HFF-Myc (cell line): ENCODE measurements around the gene RAX2.

Experiments used
- DNase-seq: peaks from one replicate; pipeline ENCODE4 v3.0.0-alpha.2; 2011; ENCODE audit warnings: low read depth; ENCODE audit errors: extremely low read depth
- H3K4me3 ChIP-seq: replicated peaks from 2 replicates; pipeline ENCODE4 v1.5.1; 2011; ENCODE audit warnings: low read depth, mild to moderate bottlenecking, control low read depth, low read length
- TF ChIP-seq, protein P1 (sequence below): IDR thresholded peaks from 2 replicates; pipeline ENCODE4 v1.5.1; 2012; ENCODE audit warnings: mild to moderate bottlenecking, low read depth, low read length, control low read depth; ENCODE audit errors: missing control alignments

RAX2 gene

DNA sequence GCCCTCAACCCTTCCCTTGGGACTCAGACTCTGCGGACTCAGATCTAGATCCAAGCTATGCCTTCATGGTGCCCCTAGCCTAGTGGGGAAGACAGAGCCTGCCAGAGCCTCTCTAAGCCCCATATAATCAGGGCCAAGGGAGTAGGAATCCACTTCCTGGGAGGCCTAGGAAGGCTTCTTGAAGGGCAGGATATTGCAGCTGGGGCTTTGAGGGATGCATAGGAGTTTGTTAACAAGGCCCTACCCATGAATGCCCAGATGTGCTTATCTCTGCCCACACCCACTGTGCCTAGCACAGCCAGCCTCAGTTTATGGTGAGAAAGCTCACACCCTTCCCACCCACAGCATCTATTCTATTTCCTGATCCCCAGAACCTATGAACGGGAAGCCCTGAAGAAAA lies 21.8 kb downstream of the RAX2 start:
- TF ChIP-seq, protein P1, sequence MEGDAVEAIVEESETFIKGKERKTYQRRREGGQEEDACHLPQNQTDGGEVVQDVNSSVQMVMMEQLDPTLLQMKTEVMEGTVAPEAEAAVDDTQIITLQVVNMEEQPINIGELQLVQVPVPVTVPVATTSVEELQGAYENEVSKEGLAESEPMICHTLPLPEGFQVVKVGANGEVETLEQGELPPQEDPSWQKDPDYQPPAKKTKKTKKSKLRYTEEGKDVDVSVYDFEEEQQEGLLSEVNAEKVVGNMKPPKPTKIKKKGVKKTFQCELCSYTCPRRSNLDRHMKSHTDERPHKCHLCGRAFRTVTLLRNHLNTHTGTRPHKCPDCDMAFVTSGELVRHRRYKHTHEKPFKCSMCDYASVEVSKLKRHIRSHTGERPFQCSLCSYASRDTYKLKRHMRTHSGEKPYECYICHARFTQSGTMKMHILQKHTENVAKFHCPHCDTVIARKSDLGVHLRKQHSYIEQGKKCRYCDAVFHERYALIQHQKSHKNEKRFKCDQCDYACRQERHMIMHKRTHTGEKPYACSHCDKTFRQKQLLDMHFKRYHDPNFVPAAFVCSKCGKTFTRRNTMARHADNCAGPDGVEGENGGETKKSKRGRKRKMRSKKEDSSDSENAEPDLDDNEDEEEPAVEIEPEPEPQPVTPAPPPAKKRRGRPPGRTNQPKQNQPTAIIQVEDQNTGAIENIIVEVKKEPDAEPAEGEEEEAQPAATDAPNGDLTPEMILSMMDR: no peak
- no peak for DNase-seq
- H3K4me3 ChIP-seq: no peak overlapping the region

DNA sequence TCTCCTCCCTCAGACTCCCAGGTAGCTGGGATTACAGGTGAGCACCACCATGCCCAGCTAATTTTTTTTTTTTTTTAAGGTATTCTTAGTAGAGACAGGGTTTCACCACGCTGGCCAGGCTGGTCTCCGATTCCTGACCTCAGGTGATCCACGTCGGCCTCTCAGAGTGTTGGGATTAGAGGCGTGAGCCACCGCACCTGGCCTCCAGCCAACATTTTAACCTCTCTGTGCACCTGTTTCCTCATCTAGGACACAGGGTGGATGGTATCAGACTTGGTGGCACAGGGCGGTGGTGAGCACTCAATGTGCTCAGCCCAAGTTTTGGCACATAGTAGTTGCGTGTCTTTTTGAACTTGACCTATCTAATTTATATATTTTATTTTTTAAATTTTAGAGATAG lies 23.1 kb downstream of the RAX2 start:
- TF ChIP-seq, protein P1: no peak
- H3K4me3 ChIP-seq: no peak overlapping the region
- DNase-seq: no peak

DNA sequence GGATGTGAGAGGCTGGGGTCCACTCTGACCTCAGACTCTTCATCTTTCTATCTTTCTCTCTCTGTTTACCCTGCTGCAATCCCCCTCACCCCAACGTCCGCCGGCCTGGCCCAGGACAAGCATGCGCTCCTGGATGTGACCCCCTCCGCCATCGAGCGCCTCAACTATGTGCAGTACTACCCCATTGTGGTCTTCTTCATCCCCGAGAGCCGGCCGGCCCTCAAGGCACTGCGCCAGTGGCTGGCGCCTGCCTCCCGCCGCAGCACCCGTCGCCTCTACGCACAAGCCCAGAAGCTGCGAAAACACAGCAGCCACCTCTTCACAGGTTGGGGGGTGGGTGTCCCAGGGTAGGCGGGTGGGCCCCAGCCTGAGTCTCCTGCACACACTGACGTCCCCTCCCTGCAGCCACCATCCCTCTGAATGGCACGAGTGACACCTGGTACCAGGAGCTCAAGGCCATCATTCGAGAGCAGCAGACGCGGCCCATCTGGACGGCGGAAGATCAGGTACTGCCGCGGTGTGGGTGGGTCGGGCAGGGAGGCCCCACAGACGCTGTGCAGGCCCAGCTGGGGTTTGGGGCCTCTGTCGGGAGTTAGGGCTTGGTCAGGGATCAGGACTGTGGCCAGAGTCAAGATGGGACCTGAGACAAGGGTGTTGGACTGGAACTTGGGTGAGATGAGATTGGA lies 25.5 kb downstream of the RAX2 start:
- TF ChIP-seq, protein P1: no peak
- H3K4me3 ChIP-seq: no peak overlapping the region
- DNase-seq: no peak

DNA sequence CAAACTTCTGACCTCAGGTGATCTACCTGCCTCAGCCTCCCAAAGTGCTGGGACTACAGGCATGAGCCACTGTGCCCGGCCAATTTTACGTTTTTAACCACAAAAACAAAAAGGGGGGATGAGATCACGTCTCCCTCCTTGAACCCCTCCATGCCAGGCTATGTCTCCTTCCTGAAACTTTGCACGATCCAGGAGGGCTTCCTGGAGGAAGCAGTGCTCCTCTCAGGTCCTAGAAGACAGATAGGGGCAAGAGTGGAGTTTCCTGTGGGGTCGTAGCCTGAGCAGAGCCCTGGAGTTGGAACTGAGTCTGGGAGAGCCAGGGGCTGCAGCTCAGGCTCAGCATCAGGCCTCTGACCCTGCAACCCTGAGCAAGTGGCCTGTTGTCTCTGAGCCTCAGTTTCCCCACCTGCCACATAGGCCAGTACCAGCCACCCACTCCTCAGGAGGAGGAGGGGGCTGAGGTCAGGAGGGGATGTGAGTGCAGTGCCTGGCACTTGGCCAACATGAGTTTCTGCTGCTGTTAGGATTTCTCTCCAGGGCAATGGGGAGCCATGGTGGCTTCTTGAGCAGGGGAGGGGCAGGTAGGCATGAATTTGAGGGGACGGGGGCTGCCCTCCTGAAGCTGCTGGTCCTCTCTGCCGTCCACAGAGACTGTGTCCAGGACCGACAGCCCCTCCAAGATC lies 26.5 kb downstream of the RAX2 start:
- no peak overlapping the region for H3K4me3 ChIP-seq
- DNase-seq: no peak
- TF ChIP-seq, protein P1: no peak

DNA sequence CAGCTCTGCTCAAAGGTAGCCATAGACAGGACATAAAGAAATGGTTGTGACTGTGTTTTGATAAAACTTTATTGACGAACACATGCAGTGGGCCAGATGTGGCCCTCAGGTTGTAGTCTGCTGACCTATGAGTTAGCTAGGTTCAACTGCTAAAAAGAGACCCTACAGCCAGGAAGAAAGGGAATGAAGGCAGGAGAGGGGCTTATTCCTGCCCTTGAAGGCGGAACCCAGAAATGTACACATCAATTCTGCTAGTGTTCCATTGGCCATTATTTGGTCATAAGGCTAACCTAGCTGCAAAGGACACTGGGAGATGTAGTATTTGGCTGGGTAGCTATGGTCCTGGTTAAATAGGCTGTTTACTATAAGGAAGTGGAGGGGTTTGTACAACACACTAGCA lies 28.5 kb downstream of the RAX2 start:
- TF ChIP-seq, protein P1: no peak
- no peak overlapping the region for H3K4me3 ChIP-seq
- DNase-seq: no peak

DNA sequence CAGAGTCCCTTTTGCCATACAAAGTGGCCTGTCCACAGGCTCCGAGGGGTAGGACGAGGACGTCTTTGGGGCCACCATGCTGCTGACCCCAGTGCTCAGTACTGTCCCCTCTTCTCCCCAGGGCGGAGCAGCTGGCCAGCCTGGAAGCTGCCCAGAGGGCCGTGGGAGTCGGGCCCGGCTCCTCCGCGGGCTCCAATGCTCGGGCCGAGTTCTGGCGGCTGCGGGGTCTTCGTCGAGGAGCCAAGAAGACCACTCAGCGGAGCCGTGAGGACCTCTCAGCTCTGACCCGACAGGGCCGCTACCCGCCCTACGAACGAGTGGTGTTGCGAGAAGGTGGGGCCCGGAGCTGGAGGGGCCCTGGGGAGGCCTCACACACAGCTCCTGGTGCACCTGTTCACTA lies 31.6 kb downstream of the RAX2 start:
- no peak for DNase-seq
- TF ChIP-seq, protein P1: no peak

More for the DNA sequence above, 31.6 kb downstream of the RAX2 start:
- no peak overlapping the region for H3K4me3 ChIP-seq
